ENCODE data around the gene BMI1.

BMI1 gene

DNA sequence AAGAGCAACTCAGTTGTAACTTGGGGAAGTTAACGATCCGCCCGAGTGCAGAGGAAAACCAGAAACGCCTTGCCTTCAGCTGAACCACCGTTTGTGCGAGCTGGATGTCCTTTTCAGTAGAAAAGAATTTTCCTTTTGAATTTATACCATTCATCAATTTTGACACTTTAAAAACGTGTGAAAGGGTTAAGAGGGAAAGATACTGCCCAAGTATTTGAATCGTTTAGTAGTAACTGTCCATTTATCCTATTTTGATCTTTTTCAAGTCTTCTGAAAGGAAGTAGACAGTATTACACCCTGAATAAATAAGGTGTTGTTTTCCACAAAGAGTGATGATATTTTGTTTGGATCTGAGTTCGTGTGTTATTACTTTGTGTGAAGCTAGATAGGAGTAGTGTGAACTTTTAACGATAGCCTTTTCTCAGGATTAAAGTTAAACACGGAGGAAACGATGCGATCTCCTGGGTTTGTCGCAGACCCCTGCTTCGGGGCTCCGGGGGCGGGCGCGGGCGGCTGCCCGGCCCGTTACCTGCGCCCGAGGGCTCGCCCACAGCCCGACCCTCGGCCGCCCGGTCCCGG is 830 bp upstream of the BMI1 start:
- DNase-seq (ENCODE audit: low read depth, low spot score): no peak

DNA sequence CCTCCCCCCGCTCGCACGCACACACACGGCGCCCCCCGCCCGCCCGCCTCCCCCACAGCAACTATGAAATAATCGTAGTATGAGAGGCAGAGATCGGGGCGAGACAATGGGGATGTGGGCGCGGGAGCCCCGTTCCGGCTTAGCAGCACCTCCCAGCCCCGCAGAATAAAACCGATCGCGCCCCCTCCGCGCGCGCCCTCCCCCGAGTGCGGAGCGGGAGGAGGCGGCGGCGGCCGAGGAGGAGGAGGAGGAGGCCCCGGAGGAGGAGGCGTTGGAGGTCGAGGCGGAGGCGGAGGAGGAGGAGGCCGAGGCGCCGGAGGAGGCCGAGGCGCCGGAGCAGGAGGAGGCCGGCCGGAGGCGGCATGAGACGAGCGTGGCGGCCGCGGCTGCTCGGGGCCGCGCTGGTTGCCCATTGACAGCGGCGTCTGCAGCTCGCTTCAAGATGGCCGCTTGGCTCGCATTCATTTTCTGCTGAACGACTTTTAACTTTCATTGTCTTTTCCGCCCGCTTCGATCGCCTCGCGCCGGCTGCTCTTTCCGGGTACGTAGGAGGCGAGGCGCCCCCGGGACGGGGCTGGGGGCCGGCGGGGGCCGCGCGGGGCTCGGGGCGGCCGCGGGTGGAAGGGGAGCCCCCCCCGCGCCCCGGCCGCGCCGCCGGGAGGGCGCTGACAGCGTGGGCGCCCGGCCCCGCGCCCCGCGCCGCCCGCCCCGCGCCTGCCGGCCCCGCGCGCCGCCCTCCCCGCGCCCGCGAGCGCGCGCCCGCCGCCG is 441 bp downstream of the BMI1 start:
- DNase-seq (ENCODE audit: low read depth, low spot score): no peak

DNA sequence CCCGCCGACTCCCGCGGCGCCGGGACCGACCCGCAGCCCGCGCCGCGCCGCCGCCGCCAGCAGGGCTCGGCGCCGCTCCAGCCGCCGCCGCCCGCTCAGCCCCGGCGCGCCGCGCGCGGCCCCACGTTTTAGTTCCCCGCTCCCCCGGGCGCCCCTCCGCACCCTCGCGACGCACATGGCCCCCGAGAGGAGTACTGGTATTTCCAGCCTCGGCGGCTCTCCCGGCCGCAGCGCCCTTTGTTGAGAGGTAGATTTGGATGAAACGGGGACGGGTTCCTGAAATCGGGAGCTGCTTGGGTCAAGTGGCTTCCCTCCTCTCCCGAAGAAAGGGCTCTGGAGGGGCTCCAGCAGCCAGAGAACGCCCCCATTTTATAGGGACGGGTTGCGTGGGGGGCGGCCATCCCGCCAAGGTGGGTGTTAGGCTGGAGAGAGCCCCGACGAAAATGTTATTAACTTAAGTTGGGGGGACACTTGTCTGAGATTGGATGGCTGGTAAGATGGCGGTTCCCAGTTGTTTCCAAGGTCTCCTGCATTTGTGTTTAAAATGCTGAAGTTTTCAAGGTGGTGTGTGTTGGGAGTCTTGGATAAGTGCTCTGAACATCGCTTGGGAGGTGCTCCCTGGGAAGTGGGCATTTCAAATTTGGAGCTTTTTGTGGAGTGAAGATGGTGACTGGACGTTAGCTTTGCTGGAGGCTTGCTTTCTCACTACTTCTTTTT is 1.2 kb downstream of the BMI1 start:
- no peak for DNase-seq (ENCODE audit: low read depth, low spot score)

DNA sequence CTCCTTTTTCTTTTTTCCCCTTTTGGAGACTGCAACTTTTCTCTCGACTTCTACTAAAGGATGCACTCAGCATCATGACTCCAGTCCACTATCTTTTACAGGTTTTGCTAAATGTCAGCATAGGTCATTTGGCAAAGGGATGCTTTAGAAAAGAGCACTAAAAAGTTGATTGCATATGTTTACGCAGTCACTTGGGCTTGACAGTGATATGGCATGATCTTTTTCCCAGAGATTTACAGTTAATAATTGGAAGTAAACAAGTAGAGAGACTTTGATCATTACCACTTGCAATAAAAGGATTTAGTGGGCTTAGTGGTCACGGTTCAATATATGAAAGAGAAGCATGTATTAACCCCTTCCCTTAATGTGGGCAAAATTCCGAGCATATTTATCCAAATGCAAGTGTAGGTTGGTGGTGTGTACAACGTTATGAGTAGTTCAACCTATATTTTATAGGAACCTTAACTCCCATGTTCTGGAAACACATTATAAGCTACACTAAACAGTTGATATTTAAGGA is 1.8 kb downstream of the BMI1 start:
- DNase-seq (ENCODE audit: low read depth, low spot score): no peak

DNA sequence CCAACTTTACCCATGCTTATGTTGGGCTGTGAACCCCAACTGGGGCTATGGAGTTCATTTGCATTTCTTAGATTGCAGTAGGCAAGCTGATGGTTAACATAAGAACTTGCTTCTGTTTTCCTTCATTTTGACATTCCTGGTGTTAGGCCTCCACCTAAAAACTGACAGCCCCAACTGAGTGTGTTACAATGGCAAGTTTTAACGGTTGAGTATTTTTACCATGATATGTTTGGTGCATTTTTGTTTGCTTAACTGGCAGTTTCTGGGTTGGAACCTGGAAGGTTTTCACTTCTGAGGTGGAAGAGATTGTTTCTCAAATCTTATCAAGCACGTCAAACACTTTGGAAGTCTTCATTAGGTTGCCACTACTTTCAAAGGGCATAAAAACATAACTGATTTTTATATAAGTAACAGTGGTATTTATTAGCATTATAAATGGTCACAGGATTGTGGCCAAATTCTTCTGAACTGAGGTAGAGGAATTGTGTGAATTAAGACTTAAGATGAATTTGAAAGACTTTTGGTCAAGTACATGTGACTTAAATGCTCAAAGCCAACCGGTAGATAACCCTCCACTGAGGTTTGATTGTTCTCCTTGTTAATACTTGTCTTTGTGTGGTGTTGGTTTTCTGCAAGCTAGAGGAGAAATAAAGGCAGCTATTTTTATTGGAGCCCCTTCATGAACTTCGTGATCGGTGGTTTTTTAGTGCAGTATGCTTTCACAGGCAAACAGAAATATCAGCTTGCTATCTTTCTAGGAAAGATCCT is 2.8 kb downstream of the BMI1 start:
- no peak for DNase-seq (ENCODE audit: low read depth, low spot score)

DNA sequence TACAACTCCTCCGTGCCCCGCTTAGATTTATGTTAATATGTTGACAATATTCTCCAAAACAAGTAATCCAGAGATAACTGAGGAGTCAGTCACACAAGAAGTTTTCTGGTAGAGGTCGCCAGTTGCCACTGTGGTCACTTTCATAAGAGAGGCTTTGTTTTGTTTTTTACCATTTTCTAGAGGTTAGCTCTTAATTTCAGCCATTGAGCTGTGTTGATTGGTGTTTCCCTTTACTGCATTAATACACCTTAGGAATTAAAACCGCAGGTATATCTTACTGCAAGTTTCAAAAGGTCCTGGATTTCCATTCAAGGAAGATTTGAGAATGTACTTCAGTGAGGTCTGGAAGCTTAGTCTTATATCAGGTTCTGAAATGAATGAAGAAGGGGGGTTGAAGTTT is 3.5 kb downstream of the BMI1 start:
- DNase-seq (ENCODE audit: low read depth, low spot score): no peak

DNA sequence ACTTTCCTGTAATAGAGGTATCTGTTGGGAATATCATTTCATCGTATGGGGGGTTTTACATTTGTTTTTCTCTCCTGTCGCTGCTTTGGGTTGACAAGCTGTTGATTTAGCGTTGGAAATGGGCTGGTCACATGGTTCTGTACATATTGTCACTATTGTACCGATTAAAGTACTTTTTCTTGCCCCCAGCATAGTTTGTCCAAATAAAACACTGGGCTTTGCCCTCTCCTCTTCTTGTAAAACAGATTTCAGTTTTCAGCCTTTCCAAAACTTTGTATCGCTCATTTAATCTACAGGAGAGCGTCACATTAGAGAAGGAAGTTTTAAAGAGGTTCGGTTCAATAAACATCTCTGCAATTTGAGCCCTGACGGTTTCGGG is 4.0 kb downstream of the BMI1 start:
- DNase-seq (ENCODE audit: low read depth, low spot score): no peak

DNA sequence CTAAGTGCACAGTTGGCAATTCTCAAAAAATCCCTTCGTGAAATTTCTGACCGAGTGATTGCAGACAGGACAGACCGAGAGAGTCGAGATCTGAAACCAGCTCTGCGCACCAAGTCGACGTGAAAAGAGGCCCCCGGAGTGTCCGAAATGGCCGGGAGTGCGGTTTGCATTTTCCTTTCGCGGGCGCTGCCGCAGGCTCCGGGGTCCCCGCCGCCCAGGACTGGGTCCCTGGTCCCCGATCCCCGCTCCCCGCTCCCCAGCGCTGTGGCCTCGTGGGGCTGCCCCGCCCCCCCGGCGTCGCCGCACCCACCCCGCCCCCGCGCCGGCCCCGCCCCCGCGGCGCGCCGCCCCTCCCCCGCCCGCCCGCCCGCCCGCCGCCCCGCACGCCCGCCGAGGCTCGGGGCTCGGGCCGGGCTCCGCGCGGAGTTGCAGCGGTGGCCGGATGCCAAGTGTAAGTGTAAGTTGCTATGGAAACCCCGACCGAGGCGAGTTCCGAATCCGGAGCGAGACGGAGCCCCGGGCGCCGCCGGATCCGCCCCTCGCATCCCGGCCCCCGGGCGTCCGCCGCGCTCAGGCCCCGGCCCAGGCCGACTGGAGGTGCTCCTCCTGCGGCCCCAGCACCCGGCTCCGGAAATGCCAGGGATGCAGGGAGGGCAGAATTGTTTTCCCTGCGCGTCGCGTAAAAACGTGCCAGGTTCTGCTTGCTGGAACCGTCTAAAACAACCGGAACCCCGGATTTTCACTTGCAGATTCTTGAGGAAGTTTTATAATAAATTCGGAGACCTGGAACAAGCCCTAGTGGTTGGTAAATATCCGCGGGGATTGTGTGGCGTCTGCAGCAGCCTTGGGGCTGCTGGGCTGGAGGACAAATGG is 4.6 kb downstream of the BMI1 start:
- DNase-seq (ENCODE audit: low read depth, low spot score): no peak

DNA sequence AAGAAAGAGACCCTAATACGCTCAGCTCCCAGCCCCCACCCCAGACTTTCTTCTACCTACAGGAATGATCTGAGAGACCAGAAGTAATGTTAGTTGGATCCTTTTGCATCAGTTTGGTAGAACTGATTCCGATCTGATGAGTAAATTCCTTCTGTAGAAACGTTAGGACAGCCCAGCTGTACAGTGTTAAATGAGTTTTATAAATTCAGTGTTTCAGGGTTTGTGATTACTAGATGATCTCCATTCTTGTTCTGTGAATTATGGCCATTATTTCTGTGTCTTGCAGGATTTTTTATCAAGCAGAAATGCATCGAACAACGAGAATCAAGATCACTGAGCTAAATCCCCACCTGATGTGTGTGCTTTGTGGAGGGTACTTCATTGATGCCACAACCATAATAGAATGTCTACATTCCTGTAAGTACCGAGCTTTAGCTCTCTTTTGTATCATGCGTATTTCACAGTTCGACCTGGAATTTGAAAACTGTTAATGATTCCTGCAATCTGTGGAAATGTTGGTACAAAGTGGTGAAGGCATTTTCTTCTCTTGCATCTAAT is 5.3 kb downstream of the BMI1 start:
- no peak for DNase-seq (ENCODE audit: low read depth, low spot score)

DNA sequence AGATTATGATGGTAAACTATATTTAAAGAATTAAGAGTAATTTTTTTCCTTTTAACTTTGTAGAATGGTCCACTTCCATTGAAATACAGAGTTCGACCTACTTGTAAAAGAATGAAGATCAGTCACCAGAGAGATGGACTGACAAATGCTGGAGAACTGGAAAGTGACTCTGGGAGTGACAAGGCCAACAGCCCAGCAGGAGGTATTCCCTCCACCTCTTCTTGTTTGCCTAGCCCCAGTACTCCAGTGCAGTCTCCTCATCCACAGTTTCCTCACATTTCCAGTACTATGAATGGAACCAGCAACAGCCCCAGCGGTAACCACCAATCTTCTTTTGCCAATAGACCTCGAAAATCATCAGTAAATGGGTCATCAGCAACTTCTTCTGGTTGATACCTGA is 8.3 kb downstream of the BMI1 start:
- DNase-seq (ENCODE audit: low read depth, low spot score): no peak

DNA sequence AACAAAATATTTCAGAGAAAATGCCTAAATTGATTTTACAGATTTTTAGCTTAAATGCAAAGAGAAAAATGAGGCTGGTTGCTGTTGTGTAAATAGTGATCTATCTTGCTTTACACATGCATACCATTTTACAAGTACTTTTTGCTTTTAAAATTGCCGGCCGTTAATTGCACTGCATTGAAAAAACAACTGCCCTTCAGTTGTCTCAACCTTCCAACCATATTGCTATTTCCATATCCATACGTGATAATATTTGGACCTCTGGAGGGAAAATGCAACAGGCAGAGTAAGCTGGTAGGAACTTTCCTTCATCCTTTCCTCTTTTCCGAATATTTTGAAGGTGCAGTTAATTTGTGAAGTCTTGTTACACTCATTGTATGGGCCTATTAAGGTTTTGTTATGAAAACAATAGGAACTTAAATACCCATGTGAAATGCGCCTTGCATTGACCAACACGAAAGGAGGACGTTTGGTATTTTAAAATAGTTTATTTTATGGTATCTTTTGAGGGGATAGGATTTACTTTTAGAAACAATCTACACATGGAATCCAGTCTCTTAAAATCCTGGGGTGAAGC is 11.3 kb downstream of the BMI1 start:
- DNase-seq (ENCODE audit: low read depth, low spot score): no peak

DNA sequence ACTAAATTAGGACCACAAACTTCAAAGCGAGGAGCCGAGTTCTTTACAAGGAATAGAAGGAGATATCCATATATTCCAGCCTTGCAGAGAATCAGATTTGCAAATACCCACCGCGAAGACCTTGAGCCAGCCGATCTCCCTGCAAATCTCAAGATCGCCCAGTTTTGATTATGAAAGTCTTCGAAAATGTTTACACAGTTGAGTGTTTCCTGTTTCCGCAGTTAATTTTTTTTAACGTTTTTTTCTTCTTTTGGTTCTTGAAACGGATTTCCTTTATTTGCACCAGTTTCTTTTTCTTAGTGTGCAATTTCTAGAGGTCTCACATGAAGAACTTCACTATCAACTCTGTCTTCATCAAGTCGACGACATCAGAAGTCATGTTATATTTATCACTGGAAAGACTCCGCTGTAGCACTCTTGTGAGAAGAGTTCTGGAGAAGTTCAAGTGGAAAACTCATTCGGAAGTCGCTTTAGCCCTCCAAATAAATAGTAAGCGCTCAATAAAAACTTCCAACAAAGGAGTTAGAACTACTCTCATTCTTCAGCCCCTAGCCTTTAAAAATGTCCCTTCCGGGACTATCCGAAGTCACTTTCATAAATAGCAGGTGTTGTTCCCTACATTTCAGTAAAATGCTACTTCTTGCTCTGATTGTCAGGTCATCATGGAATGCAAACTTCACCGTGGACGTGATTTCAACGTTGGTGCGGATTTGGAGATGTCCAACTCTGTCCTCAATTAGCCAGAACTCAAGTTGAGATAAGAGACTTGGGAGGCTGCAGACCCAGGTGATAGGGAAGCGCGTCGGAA is 12.5 kb downstream of the BMI1 start:
- no peak for DNase-seq (ENCODE audit: low read depth, low spot score)

DNA sequence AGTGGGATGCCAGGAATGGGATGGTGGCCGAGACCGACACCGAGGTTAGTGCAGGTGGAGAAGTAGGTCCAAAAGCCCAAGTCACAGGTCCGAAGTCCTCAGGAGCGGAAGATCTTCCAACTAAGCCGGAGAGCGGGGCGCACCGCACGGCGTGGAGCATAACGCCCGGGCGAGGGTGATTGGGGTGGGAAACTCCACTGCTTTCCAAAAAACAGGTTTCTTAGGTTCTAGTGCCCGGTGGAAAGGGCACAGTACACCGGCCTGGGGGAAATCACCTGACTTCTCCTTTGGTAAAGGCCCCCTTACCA is 13.0 kb downstream of the BMI1 start:
- no peak for DNase-seq (ENCODE audit: low read depth, low spot score)

DNA sequence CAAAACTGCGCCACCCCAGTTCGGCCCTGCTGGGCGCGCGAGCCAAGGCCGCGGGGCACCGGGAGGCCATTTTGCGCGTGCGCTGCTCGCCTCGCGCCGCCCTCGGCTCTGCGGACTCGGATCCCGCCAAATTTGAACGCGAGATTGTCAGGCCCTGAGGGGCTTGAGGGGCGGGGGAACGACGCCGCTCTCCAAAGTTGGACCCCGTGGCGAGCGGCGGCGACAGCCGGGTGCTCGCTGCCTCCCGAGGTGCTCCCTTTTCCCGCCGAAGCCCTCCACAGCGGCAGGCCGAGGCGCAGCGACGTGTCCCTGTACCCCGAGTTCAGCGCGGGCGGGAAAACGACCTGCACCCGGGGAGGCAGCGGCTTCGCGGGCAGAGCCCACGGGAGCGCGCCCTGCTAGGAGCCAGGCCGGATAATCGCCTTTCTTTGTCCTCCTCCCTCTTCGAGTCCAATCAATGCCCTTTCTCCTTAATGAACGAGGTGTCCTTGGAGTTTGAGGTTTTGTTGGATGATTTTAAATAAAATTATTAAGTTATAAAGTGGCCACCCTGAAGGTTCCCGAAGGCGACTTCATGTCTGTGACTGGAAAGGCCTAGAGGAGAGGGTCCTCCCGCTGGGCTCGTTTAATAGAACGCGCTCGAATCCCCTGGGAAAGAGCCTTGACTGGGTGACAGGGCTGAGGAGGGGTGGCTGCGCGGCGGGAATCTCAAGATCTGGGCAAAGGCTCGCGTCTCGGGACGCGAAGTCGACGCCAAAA is 13.7 kb downstream of the BMI1 start:
- DNase-seq (ENCODE audit: low read depth, low spot score): no peak

DNA sequence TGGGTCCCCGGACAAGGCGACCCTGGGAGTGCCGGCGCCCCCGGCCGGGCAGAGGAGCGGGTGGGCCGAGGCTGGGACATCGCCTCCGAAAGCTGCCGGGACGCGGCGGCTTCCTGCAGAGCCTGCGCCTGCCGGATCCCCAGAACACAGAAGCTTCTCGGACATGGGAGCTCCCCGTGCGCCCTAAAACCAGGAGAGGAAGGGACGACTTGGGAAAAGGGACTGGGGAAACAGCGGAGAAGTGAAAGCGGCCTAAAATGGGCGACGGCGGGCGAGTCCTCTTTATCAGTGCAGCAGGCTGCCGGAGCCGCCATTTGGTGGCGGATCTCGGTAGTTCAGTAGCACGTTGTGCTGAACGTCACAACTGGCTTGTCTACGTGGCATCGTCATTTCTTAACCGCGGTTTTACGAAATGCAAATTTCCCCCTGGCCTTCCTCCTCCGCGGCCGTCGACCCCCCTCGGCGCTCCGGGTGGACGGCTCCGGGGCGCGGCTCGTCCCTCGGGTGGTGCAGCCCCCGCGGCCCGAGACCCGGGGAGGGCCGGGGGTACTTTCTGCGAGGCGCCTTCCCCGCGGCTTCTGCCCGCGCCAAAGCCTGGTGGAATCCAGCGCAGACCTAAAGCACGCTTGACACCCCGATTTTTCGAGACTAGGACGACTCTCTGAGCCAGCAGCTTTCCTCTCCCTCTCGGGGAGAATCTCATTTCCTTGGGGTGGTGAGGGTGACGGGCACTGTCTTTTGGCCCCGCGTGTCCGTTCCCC is 14.5 kb downstream of the BMI1 start:
- DNase-seq (ENCODE audit: low read depth, low spot score): no peak

DNA sequence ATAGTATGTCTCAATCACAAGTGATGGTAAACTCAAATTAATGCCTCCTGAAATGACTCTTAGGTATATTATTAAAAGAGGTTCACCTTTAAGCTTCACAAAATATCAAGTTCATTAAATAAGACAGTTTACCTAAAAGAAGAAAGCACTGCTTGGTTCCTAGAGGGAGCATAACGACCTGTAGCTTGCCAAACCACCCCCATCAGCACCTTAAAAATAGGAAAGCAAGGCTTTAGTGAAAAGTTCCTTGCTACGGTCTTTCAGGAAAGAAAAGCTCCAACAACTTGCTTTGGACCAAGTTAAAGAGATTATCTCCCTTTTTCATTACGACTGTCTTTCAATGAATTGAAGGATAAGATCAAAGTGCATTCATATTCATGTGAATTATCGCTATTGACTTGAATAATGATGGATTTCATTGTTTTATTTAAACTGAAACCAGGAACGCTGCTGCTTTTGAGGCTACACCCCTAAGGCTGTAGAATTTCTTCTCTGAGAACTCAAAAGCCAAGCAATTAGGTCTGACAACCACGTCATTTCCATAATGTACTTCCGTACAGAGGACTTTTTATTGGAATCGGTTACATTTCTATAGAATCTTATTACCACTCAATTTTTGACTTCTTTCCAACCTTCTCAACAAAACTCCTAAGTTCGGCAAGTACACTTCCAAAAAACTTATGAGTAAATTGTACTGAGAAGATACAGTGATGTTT is 17.4 kb downstream of the BMI1 start:
- no peak for DNase-seq (ENCODE audit: low read depth, low spot score)

DNA sequence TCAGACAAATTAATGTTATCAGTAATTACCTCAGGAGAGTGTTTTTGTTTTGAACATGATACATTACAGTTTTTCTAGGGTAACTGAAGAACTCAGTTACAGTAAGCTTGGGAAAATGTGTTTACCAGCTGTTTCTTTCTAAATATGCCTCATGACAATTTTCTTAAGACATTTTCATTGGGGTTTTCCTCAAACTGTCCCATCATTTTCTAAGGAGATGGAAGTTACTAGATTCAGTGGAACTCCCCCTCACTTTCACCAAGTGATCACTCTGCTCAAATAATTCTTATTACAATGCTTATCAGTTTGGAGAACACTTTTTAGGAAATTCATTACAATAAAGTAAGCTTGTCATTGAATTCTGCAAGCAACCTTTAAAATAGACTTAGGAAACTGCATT is 18.0 kb downstream of the BMI1 start:
- DNase-seq (ENCODE audit: low read depth, low spot score): no peak
